Prostate gland (tissue), 2 donors: Measurements from ENCODE around the gene DBNDD2. TPM values are rescaled to one million over a fixed set of nuclear protein-coding genes. Genes with fewer than 3 reads are reported as not detected.
A peak's percentile ranks its signal among the peaks of the same experiment; 100 is the strongest.

Experiments
- DNase-seq: peaks from one replicate; pipeline ENCODE4 v3.0.0-alpha.2; 2019; ENCODE audit warnings: low spot score
- H3K27ac ChIP-seq, 2 donors: fragments of 200-600 bp; sonication (generic); 2 replicates each; pipeline ENCODE4 v1.5.1; 2017 to 2019
- H3K27me3 ChIP-seq: fragments of 200-600 bp; sonication (generic); replicated peaks from 2 replicates; pipeline ENCODE4 v1.5.1; 2019; ENCODE audit not compliant: insufficient read depth
- H3K36me3 ChIP-seq, 2 donors: fragments of 200-600 bp; sonication (generic); 1 replicate in 1 of 2; 2 replicates in 1 of 2; pipeline versions ENCODE4 v1.5.1 to v1.8.1; 2017 to 2019
- H3K4me1 ChIP-seq: fragments of 200-600 bp; sonication (generic); replicated peaks from 2 replicates; pipeline ENCODE4 v1.5.1; 2019
- H3K4me3 ChIP-seq, 2 donors: fragments of 200-600 bp; sonication (generic); 2 replicates each; pipeline ENCODE4 v1.5.1; 2017 to 2019
- H3K9me3 ChIP-seq: fragments of 200-600 bp; sonication (generic); 2 replicates; pipeline ENCODE4 v1.5.1; 2017
- CTCF ChIP-seq, 4 experiments: fragments of 200-600 bp in 2 of 4; fragments of 450-650 bp in 2 of 4; sonication (generic) in 2 of 4; IDR thresholded peaks; 1 replicate in 3 of 4; 2 replicates in 1 of 4; pipeline ENCODE4 v1.5.1; 2016 to 2019; ENCODE audit warnings: antibody characterized with exemption in 4 of 4, mild to moderate bottlenecking in 2 of 4, moderate library complexity in 2 of 4
- POLR2A ChIP-seq: fragments of 450-650 bp; IDR thresholded peaks from one replicate; pipeline ENCODE4 v1.6.1; 2016; ENCODE audit warnings: antibody characterized with exemption, mild to moderate bottlenecking
- POLR2AphosphoS5 ChIP-seq: sonication (generic); formaldehyde crosslinking; IDR thresholded peaks from one replicate; pipeline ENCODE4 v1.6.1; 2017; ENCODE audit warnings: antibody characterized with exemption
- WGBS: methylation state at CpG from one replicate; pipeline ENCODE4 v1.1.5; 2018; 5-methylcytosine and 5-hydroxymethylcytosine counted together
- intact Hi-C: fragments of 100-400 bp; cut with DNase I; formaldehyde crosslinking; loops from one replicate; pipeline ENCODE4 v1.14.2; 2022
- total RNA-seq, 2 donors: library from RNA; depleted of rRNA; stranded (reverse); fragments of >200 nt; gene quantifications; one replicate each; pipeline ENCODE4 v1.1.0, GENCODE V29; 2016

The DBNDD2 gene
- total RNA-seq, 2 donors from 2014 or later = 33.7 to 34.4 TPM

GRCh38 chr20:45372646-45373352 lies 35.3 kb upstream of the DBNDD2 start:
- Histone ChIP-seq H3K36me3 (no peaks in the 10 kb centered on the region), H3K4me1 (no peaks in the 10 kb centered on the region), H3K4me3 (peak overlapping the region in 1 of 2 donors; percentile 33), H3K9me3 (no peaks in the 10 kb centered on the region), H3K27ac (peak overlapping the region; percentile 48 to 62), H3K27me3 (no peaks in the 10 kb centered on the region)
- 43% methylated on average over 30 of the region's 30 CpGs for WGBS
- DNase-seq = no peak
- intact Hi-C loops = loop anchor here (5.0 kb wide), 2 partner anchors 35 to 55 kb away; partner anchors contain the start of gene DBNDD2
- no peak for TF ChIP-seq POLR2A
- TF ChIP-seq POLR2AphosphoS5 = no peak
- TF ChIP-seq CTCF (IDR thresholded peaks at IDR 0.05) = no peak

- TF ChIP-seq POLR2A (no peak), POLR2AphosphoS5 (peak; percentile 51), CTCF (IDR thresholded peaks at IDR 0.05) (peak; percentile 69 to 94 (median 80))
- intact Hi-C loops = loop anchor here (1.0 to 5.0 kb wide), 3 partner anchors 34 to 64 kb away; partner anchors contain the start of gene DBNDD2
- 20% methylated on average over 38 of the region's 38 CpGs for WGBS
- Histone ChIP-seq H3K27ac (peak overlapping the region; percentile 48 to 62), H3K36me3 (no peaks in the 10 kb centered on the region), H3K9me3 (no peaks in the 10 kb centered on the region), H3K4me3 (peak overlapping the region; percentile 27 to 33), H3K4me1 (no peaks in the 10 kb centered on the region), H3K27me3 (no peaks in the 10 kb centered on the region)
- DNase-seq = peak; percentile 74
These were observed 34.6 kb upstream of the DBNDD2 start for GRCh38 chr20:45373353-45374100.

- Histone ChIP-seq H3K27ac (peak overlapping the region; percentile 48 to 62), H3K4me3 (peak overlapping the region; percentile 27 to 33), H3K36me3 (no peaks in the 10 kb centered on the region), H3K4me1 (no peaks in the 10 kb centered on the region), H3K9me3 (no peaks in the 10 kb centered on the region), H3K27me3 (no peaks in the 10 kb centered on the region)
- WGBS = 66% methylated on average over 9 of the region's 9 CpGs
- DNase-seq = no peak
- intact Hi-C loops = loop anchor here (1.0 to 5.0 kb wide), 3 partner anchors 33 to 63 kb away; partner anchors contain the start of gene DBNDD2
- no peak for TF ChIP-seq POLR2A
- TF ChIP-seq POLR2AphosphoS5 = no peak
- no peak for TF ChIP-seq CTCF (IDR thresholded peaks at IDR 0.05)
These were observed 34.0 kb upstream of the DBNDD2 start for GRCh38 chr20:45374101-45374467.

- Histone ChIP-seq H3K27ac (no peak overlapping the region), H3K36me3 (no peaks in the 10 kb centered on the region), H3K27me3 (no peaks in the 10 kb centered on the region), H3K4me3 (no peak overlapping the region), H3K9me3 (no peaks in the 10 kb centered on the region), H3K4me1 (no peaks in the 10 kb centered on the region)
- DNase-seq = no peak
- intact Hi-C loops = loop anchor here (1.0 to 5.0 kb wide), 3 partner anchors 32 to 62 kb away; partner anchors contain the start of gene DBNDD2
- WGBS = 93% methylated on average over 14 of the region's 14 CpGs
- no peak for TF ChIP-seq POLR2A
These were observed 33.1 kb upstream of the DBNDD2 start for GRCh38 chr20:45374966-45375365.

- Histone ChIP-seq H3K9me3 (no peaks in the 10 kb centered on the region), H3K36me3 (no peaks in the 10 kb centered on the region), H3K27me3 (no peaks in the 10 kb centered on the region), H3K27ac (no peak overlapping the region), H3K4me3 (no peak overlapping the region), H3K4me1 (no peaks in the 10 kb centered on the region)
- TF ChIP-seq CTCF (IDR thresholded peaks at IDR 0.05) (no peak), POLR2AphosphoS5 (no peak), POLR2A (no peak)
- no peak for DNase-seq
- 51% methylated on average over 11 of the region's 11 CpGs for WGBS
- intact Hi-C loops = no loop called here
These were observed 30.8 kb upstream of the DBNDD2 start for GRCh38 chr20:45377269-45377668.
